Fibroblast of skin of back (primary cell): ENCODE data around the gene BLVRB.
"Not testable (repeated sequence)": the region's sequence is repeated elsewhere in the genome, so short reads cannot be mapped to it uniquely, and the experiment has no call there.

Experiments used
- DNase-seq: peaks from one replicate; pipeline ENCODE4 v3.0.0-alpha.2; 2013

BLVRB gene

GRCh38 chr19:40486017-40486416 is 20.5 kb upstream of the BLVRB start:
- no peak for DNase-seq

- DNase-seq, result not testable (repeated sequence)
Measured at GRCh38 chr19:40475878-40476644, 10.5 kb upstream of the BLVRB start.

GRCh38 chr19:40474737-40475136 is 9.2 kb upstream of the BLVRB start:
- no peak for DNase-seq

GRCh38 chr19:40472516-40472915 is 7.0 kb upstream of the BLVRB start:
- no peak for DNase-seq

GRCh38 chr19:40471111-40471510 is 5.6 kb upstream of the BLVRB start:
- DNase-seq, result no peak

GRCh38 chr19:40469011-40469410 is 3.5 kb upstream of the BLVRB start:
- DNase-seq, result no peak

- DNase-seq, result no peak
Measured at GRCh38 chr19:40466985-40467734, 1.6 kb upstream of the BLVRB start, which contains the start of gene SPTBN4. Gene SPTBN4, plus strand, starts transcription at chr19:40467001. Its CDS starts 5,621 bp downstream, at chr19:40472622.

- DNase-seq, result no peak
Measured at GRCh38 chr19:40466219-40466984, 857 bp upstream of the BLVRB start.

GRCh38 chr19:40465025-40465556 is 454 bp downstream of the BLVRB start:
- DNase-seq, result peak; percentile 51

GRCh38 chr19:40464059-40465024 is 1.2 kb downstream of the BLVRB start:
- DNase-seq, result peak; percentile 88

- DNase-seq, result peak; percentile 25
Measured at GRCh38 chr19:40463587-40464037, 1.9 kb downstream of the BLVRB start.

- no peak for DNase-seq
Measured at GRCh38 chr19:40461669-40462221, 3.8 kb downstream of the BLVRB start.

- DNase-seq, result no peak
Measured at GRCh38 chr19:40460185-40460584, 5.4 kb downstream of the BLVRB start.

GRCh38 chr19:40458597-40458974 is 7.0 kb downstream of the BLVRB start:
- DNase-seq, result no peak

GRCh38 chr19:40457953-40458596 is 7.5 kb downstream of the BLVRB start:
- DNase-seq, result no peak

- DNase-seq, result no peak
Measured at GRCh38 chr19:40457048-40457447, 8.5 kb downstream of the BLVRB start.

GRCh38 chr19:40453943-40454342 is 11.6 kb downstream of the BLVRB start:
- peak; percentile 35 for DNase-seq

GRCh38 chr19:40453151-40453735 is 12.3 kb downstream of the BLVRB start:
- DNase-seq, result no peak

GRCh38 chr19:40452016-40452415 is 13.5 kb downstream of the BLVRB start:
- DNase-seq, result no peak

- no peak for DNase-seq
Measured at GRCh38 chr19:40450664-40451063, 14.9 kb downstream of the BLVRB start.
